ENCODE measurements around the gene ZNF337. TPM values are rescaled to one million over a fixed set of nuclear protein-coding genes. Genes with fewer than 3 reads are reported as not detected.

The ZNF337 gene
- total RNA-seq, 1 experiment from 2014 or later: 10.3 TPM

- Histone ChIP-seq H3K23ac (ENCODE audit: insufficient read length, low read depth, low read length) (no peak overlapping the region), H4K20me1 (ENCODE audit: control insufficient read depth, insufficient read depth, insufficient read length) (no peaks in the 10 kb centered on the region), H3K79me1 (ENCODE audit: insufficient read depth, low read depth, low read length, poor library complexity, severe bottlenecking) (no peaks in the 10 kb centered on the region), H2BK15ac (ENCODE audit: low read depth, low read length) (no peak overlapping the region), H2BK5ac (ENCODE audit: insufficient read length, low read length) (no peak overlapping the region), H3K4me1 (ENCODE audit: insufficient read depth, low read length) (no peaks in the 10 kb centered on the region), H4K91ac (ENCODE audit: insufficient read length, low read depth, low read length) (no peak overlapping the region), H2BK120ac (ENCODE audit: low read depth, low read length, poor library complexity, severe bottlenecking) (no peak overlapping the region), H3K23me2 (ENCODE audit: insufficient read length, low read depth, low read length, poor library complexity, severe bottlenecking) (no peaks in the 10 kb centered on the region), H3K4me2 (ENCODE audit: insufficient read depth, insufficient read length, low read length) (no peak overlapping the region), H2AK5ac (ENCODE audit: insufficient read length, low read length) (no peak overlapping the region), H3K79me2 (ENCODE audit: insufficient read depth, low read length) (no peaks in the 10 kb centered on the region), H3K9ac (ENCODE audit: extremely low read depth, insufficient read length, low read length) (no peak overlapping the region), H3K18ac (ENCODE audit: insufficient read length, low read depth, low read length) (no peak overlapping the region), H3K27ac (ENCODE audit: insufficient read length, low read depth, low read length) (no peak overlapping the region), H3T11ph (ENCODE audit: low read length) (no peak overlapping the region), H3K4ac (ENCODE audit: low read depth, low read length) (no peak overlapping the region), H2BK20ac (ENCODE audit: low read depth, low read length, poor library complexity, severe bottlenecking) (no peak overlapping the region), H4K8ac (replicated peaks; ENCODE audit: insufficient read length, low read depth, low read length) (no peak overlapping the region), H2BK12ac (ENCODE audit: insufficient read length, low read depth, low read length) (no peak overlapping the region), H3K9me3 (ENCODE audit: control insufficient read depth, low read depth, low read length) (no peaks in the 10 kb centered on the region), H3K14ac (ENCODE audit: insufficient read depth, low read length) (no peak overlapping the region), H3K27me3 (ENCODE audit: insufficient read depth, low read length) (no peaks in the 10 kb centered on the region), H4K5ac (ENCODE audit: insufficient read length, low read depth, low read length) (no peak overlapping the region), H3K56ac (ENCODE audit: insufficient read length, low read depth, low read length) (no peak overlapping the region), H2AFZ (ENCODE audit: low read length) (no peak overlapping the region)
- no peak overlapping the region for H3K4me3 Mint-ChIP-seq
- H3K36me3 Mint-ChIP-seq (ENCODE audit: insufficient read depth in 1 of 3, low read depth in 3 of 3): peaks cover 3 to 23% (median 14%) of the 10 kb centered on the region in 3 experiments; a peak in 6 of 7 replicates
- H3K27me3 Mint-ChIP-seq (ENCODE audit: low read depth): no peaks in the 10 kb centered on the region
- no peak for DNase-seq
- H3K4me1 Mint-ChIP-seq: peaks cover 4 to 5% of the 10 kb centered on the region in 2 experiments; a peak in 3 of 4 replicates
- H3K9me3 Mint-ChIP-seq: no peaks in the 10 kb centered on the region
- no peak overlapping the region for H3K27ac Mint-ChIP-seq
- TF ChIP-seq, protein P1, sequence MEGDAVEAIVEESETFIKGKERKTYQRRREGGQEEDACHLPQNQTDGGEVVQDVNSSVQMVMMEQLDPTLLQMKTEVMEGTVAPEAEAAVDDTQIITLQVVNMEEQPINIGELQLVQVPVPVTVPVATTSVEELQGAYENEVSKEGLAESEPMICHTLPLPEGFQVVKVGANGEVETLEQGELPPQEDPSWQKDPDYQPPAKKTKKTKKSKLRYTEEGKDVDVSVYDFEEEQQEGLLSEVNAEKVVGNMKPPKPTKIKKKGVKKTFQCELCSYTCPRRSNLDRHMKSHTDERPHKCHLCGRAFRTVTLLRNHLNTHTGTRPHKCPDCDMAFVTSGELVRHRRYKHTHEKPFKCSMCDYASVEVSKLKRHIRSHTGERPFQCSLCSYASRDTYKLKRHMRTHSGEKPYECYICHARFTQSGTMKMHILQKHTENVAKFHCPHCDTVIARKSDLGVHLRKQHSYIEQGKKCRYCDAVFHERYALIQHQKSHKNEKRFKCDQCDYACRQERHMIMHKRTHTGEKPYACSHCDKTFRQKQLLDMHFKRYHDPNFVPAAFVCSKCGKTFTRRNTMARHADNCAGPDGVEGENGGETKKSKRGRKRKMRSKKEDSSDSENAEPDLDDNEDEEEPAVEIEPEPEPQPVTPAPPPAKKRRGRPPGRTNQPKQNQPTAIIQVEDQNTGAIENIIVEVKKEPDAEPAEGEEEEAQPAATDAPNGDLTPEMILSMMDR (conservative IDR thresholded peaks at IDR 0.05): no peak
Observed at GRCh38 chr20:25690427-25690826, 6.2 kb downstream of the ZNF337 start.
